ENCODE results near the gene IFIH1.

Gene IFIH1

GRCh38 chr2:162267996-162268395 lies 50.5 kb downstream of the IFIH1 start:
- no peak overlapping the region for H3K4me3 ChIP-seq (ENCODE audit: low read depth, low read length)
- TF ChIP-seq, protein P1, sequence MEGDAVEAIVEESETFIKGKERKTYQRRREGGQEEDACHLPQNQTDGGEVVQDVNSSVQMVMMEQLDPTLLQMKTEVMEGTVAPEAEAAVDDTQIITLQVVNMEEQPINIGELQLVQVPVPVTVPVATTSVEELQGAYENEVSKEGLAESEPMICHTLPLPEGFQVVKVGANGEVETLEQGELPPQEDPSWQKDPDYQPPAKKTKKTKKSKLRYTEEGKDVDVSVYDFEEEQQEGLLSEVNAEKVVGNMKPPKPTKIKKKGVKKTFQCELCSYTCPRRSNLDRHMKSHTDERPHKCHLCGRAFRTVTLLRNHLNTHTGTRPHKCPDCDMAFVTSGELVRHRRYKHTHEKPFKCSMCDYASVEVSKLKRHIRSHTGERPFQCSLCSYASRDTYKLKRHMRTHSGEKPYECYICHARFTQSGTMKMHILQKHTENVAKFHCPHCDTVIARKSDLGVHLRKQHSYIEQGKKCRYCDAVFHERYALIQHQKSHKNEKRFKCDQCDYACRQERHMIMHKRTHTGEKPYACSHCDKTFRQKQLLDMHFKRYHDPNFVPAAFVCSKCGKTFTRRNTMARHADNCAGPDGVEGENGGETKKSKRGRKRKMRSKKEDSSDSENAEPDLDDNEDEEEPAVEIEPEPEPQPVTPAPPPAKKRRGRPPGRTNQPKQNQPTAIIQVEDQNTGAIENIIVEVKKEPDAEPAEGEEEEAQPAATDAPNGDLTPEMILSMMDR (IDR thresholded peaks at IDR 0.05; ENCODE audit: low read depth, low read length), result no peak

GRCh38 chr2:162267496-162267895 lies 51.0 kb downstream of the IFIH1 start:
- H3K4me3 ChIP-seq (ENCODE audit: low read depth, low read length), result no peak overlapping the region
- TF ChIP-seq, protein P1 (IDR thresholded peaks at IDR 0.05; ENCODE audit: low read depth, low read length), result no peak

DNA sequence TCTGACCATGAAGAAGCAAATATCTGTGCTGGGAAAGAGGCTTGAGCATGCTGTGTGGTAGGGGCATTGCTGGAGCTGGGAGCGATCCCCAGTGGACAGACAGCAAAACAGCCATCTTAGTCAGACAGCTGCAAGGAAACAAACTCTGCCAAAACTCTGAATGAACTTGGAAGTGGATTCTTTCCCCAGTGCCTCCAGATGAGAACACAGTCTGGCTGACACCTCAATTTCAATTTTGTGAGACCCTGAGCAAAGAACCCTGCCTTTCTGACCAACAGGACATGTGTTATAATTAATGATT lies 52.1 kb downstream of the IFIH1 start:
- TF ChIP-seq, protein P1 (IDR thresholded peaks at IDR 0.05; ENCODE audit: low read depth, low read length), result no peak
- H3K4me3 ChIP-seq (ENCODE audit: low read depth, low read length), result no peak overlapping the region

- TF ChIP-seq, protein P1 (IDR thresholded peaks at IDR 0.05; ENCODE audit: low read depth, low read length), result no peak
- H3K4me3 ChIP-seq (ENCODE audit: low read depth, low read length), result no peak overlapping the region
These were observed 52.6 kb downstream of the IFIH1 start for GRCh38 chr2:162265666-162266459.

- no peak overlapping the region for H3K4me3 ChIP-seq (ENCODE audit: low read depth, low read length)
- TF ChIP-seq, protein P1 (IDR thresholded peaks at IDR 0.05; ENCODE audit: low read depth, low read length), result no peak
These were observed 57.2 kb downstream of the IFIH1 start for GRCh38 chr2:162261032-162261945.

DNA sequence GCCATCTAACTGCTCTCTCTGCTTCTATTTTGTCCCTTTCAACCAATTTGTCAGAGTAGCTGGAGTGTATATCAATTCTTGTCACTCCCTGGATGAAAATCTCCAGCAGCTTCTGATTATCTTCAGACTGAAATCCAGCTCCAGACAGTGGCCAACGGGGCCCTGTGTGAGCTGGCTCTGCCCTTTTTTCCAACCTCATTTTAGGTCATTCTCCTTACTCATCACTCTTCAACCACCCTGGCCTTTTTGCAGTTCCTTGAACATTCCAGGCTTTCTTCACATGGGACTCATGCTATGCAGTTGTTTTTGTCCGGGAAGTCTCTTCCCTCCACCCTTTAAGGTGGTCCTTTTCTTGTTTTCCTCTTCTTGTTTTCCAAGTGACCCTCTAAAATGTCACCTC lies 59.8 kb downstream of the IFIH1 start:
- no peak overlapping the region for H3K4me3 ChIP-seq (ENCODE audit: low read depth, low read length)
- TF ChIP-seq, protein P1 (IDR thresholded peaks at IDR 0.05; ENCODE audit: low read depth, low read length), result no peak

DNA sequence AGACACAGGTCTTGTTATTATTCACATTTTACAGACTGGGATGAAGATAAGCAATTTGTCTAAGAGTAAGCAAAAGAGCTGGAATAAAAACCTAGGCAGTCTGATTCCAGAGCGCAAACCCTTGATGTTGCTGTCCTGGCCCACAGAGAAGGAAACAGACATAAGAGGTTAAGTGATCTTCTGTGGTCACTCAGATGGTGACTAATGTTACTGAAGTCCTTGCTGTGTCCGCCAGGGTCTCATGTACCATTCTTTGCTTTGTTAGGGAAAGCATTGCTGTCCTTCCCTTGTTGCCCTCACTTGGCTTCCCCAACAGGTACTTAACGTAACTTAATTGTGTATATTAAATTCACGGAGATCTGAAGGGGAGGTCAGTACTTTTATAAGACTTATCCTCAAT lies 60.3 kb downstream of the IFIH1 start:
- TF ChIP-seq, protein P1 (IDR thresholded peaks at IDR 0.05; ENCODE audit: low read depth, low read length), result no peak
- no peak overlapping the region for H3K4me3 ChIP-seq (ENCODE audit: low read depth, low read length)

Measured in WI38 (cell line).